Bone marrow (tissue), 2 donors: ENCODE results near the gene MOB3B.

Source experiments
- DNase-seq, 2 donors: peaks; one replicate each; lab custom pipeline; 2025; lab: John Stamatoyannopoulos, UW

MOB3B gene

GRCh38 chr9:27445688-27446087 lies 83.9 kb downstream of the MOB3B start:
- DNase-seq = no peak

GRCh38 chr9:27445057-27445595 lies 84.5 kb downstream of the MOB3B start:
- no peak for DNase-seq

GRCh38 chr9:27442464-27442863 lies 87.2 kb downstream of the MOB3B start:
- no peak for DNase-seq

DNA sequence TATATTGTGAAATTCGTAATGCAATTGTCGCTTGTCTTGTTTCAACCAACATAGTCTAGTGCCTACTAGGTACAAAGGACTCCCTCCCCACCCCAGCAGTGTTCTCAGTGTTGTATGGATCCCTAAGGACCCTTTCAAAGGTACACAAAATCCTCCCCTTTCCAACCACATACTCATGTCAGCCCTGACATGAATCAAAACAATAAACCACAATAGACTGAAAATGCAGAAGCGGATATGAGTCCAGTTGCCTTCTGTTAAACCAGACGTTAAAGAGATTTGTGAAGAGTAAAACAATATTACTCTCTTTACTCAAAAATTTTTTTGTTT lies 87.9 kb downstream of the MOB3B start:
- peak in 1 of 2 donors; percentile 34 for DNase-seq

GRCh38 chr9:27440888-27441740 lies 88.5 kb downstream of the MOB3B start:
- no peak for DNase-seq

DNA sequence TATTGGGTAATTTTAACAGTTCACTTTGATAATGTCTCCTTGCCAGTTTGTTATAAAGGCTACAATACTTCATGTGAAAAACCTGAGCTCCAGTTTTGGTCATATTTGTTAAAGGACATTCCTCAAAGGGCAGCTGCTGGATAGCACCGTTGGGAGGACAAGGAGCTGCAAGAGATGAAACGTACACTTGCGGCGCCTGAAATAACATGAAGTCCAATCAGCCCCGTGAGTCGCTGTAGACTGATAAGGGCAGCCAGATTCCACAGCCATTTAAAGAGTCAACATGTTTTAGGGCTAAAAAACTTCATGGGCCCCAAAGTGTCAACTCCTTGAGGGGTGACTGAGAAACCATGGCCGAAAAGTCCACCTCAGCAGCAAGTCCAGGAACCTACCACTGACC lies 91.1 kb downstream of the MOB3B start:
- DNase-seq = no peak

- DNase-seq = peak in 1 of 2 donors; percentile 8
Measured at GRCh38 chr9:27437652-27438373, 91.8 kb downstream of the MOB3B start.

GRCh38 chr9:27436234-27436633 lies 93.4 kb downstream of the MOB3B start:
- no peak for DNase-seq

DNA sequence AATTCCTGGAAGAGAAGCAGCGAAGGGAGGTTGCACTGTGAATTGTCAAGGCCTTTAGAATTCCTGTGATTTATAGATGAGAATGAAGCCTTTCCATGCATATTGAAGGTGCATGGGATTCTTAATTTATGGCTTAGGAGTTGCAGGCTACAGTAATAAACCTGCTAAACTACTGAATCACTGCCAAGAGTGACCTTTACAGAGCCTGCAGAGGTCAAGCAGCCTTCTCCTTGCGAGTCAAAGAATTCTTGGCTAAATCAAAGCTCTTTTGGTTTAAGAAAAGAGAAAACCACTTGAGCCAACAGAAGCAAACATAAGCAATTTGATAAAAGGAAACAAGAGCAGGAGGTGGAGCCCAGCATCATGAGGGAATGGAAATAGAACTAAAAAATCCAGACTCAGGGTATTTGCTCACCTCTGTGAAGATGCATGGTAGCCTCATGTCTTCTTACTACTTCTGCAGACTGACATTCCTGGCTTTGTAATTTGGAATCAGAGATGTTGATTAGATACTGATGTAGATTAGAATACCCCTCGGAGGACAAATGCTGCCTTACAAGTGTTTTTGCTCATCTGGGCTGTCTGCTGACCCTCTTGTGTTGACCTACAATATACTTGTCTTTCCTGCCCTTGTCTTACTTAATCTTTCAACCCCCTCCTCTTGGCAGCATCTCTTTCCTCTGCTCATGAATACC lies 95.8 kb downstream of the MOB3B start:
- no peak for DNase-seq

- DNase-seq = peak in 1 of 2 donors; percentile 51
Measured at GRCh38 chr9:27432308-27432707, 97.3 kb downstream of the MOB3B start.

- DNase-seq = no peak
Measured at GRCh38 chr9:27431543-27432147, 98.0 kb downstream of the MOB3B start.

GRCh38 chr9:27430750-27431535 lies 98.7 kb downstream of the MOB3B start:
- no peak for DNase-seq

DNA sequence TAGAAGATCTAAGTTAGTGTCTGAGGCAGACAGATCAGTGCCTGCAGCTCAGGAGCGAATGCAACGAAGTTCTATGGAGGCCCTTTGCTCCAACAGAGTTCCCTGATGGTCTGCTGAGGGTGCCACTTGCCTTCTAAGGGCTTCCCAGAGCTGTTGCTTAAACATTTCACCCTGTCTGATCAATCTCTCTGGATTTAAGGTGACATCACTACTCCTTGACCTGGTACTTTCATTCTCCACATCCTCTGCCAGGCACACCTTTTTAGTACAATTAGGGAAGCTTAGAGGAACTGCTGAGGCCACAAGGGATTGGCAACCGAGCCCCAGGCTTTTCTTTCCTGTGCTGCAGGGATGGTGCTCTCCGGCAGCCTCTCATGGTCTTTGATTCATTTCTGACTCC lies 99.7 kb downstream of the MOB3B start:
- DNase-seq = no peak

DNA sequence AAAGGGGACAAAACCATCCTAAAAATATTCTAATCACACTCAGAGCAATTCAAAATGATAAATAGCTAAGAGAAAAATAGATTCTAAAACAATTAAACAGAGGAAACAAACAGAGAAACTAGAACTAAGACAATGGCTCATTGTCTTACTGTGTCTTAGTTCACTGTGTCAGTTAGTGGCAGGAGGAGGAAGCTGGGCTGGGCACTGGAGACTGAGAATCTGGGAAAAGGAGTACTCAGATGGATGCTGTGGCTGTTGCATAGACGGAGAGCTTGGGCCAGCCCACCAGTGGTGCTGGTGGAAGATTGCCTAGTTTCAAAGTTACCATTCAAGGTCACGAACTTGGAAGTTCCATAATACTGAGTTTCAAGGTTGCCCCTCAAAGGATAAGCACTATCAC lies 100.2 kb downstream of the MOB3B start:
- no peak for DNase-seq

- DNase-seq = no peak
Measured at GRCh38 chr9:27428551-27428950, 101.1 kb downstream of the MOB3B start.

DNA sequence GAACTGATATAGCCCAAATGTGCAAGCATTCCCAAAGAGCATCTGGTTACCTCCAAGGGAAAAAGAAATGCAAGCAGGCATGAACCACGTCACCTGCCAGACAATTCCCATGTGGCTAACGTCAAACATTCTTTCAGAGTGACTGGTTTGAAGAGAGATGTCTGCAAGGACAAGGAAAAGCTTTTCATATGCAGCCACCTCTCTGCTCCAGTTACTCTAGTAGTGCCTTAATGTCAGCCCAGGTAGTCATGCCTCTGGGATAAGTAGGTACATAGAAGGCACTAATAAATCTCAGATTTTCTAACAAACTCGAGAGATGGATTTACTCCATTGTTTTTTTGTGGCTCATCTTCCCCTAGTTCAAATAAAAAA lies 102.4 kb downstream of the MOB3B start:
- no peak for DNase-seq

DNA sequence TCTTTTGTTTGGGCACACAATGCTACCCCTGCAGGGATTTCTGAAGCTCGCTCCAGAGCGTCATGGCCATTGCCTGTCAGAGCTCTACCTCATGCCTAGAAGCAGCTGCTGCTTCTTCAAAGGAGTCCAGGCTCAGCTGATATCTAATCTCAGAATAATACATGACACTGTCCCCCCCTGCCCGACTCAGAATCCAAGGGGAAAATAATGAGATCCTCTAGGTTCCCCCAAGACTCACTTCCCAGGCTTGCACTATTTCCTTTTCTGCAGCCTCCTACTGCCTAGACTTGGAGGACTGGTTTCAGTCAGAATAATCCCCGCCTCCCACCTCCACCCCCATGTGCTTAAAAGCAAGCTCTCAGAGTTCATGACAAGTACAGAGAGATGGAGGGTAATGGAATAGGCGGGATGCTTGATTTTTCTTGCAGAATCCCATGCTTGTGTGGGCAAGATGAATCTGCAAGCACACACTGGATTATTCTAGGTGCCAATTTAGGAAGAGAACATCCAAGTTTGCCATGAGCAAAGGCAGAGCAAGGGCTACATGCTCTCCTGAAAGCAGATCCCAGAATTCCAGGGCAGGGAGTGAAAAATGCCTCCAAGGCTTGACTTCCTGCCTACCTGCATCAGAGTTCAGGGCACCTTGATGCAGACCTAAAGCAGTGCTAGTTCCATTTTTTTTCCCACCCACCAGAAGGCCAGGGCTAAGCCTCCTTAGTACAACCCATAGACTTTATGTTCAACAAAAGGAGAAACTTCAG lies 102.9 kb downstream of the MOB3B start:
- DNase-seq = no peak

- DNase-seq = no peak
Measured at GRCh38 chr9:27425827-27426510, 103.6 kb downstream of the MOB3B start.

DNA sequence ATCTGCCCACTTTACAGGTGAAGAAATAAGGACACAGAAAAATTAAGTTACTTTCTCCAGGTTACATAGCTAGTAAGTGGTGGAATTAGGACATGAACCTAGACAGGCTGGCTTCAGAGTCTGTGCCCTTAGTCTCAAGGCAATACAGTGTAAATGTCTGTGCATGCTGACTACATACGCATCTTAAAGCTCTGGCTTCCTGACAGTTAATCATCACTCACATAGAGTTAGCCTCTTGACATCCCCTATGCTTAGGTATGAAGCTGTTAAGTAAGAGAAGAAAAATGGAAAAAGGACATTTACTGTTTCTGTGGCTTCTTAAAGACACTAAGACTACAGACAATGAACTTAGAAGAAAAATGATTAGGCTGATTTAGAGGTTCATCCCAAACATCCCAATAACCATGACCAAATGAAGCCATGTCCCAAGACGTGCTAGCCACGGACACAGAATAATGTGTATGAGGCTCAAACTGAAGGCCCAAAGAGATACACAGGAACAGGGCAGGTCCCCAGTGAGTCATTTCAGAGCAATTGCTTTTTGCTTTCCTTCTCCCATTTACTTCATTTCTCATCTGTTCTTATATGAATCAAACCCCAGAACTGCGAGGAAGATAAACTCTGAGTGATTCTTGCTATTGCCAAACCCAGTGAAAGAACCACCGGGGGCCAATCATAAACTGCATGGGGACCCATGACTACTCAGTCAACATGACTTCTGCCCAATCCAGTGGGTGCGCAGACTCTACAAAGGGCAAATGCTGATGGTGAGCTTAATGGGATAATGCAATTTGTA lies 105.5 kb downstream of the MOB3B start:
- DNase-seq = no peak
